ENCODE measurements around the gene LRRC8D.

The LRRC8D gene

DNA sequence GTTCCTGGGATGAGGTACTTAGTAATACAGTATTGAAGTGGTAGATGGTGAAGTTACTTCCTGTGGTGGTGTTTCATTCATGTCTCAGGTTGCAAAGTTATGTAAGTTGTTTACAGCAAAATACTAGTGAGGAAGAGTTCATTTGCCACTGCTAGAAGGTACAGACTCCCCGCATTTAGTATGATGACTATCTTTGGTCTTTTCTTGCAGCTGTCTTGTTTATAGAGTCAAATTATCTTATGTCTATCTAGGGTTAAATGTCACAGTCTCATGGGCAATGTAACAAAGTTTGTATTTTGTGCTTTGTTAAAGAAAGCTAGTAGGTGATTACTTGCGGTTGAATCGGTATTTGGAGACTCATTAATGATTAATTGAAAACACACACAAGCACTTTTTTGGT lies 50.2 kb downstream of the LRRC8D start:
- DNase-seq (ENCODE audit: low read depth) = no peak

DNA sequence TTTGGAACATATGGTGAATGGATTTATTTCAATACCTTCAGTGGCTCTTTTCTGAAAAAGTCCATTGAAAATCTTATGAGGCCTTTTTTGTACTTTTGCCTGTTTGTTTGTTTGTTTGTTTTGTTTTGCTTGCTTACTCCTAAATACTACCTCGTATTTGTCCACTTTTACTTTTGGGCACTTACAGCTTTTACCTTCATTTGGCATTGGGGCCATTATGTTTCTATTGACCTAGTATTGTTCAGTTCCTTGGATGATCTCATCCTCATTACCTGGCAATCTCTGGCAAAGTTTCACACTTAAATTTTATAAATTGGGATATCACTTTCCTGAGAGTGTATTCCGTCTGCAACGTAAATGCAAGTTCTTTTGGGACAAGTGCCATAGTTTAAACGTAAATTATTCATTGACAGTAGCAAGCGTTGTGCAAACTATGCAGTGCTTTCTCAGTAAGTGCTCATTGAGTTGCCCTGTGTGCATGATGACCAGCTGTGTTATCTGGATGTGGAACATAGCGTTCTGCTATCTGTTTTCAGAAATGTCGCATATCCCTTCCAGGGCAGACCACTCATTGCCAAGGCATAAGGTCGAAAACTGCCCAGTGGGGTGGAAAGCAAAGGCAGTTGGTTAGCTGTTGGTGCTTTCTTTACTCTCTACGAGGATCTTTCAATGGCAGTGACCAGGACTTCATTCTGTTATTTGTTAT lies 51.1 kb downstream of the LRRC8D start:
- DNase-seq (ENCODE audit: low read depth) = no peak

DNA sequence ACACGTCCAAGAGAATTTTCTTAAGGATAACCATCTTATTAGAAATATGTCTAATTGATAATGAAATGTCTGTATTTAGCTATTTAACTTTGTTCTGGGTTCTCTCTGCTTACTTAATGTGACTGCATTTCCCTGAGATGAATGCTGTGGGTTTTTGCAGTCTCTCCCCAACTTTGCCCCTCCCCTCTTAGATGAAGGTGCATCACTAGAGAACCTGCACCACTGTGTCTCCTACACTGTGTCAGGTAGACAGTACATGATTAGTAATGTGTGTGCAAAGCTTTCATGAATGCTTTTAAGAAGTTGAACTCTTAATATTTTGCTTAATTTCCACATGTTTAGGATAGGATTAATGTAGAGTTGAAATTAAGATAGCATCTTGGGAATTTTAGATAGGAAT lies 51.7 kb downstream of the LRRC8D start:
- no peak for DNase-seq (ENCODE audit: low read depth)

DNA sequence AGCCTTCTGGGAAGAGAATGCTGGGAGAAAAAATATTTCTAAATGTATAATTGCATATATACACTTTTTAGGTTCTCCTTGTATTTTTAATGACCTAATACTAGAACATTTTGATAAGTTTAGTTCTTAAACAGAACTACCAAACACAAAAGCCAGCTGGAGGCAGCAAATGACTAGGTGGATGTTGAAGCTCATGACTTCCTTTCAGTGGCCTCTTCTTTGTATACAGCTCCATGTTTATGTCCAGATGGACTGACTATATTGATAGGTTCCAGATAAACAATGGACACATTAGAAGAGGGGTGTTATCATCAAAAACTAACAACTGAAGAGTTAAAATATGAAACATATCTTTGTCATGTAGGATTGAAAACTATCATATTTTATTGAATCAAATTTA lies 52.5 kb downstream of the LRRC8D start:
- DNase-seq (ENCODE audit: low read depth) = no peak

DNA sequence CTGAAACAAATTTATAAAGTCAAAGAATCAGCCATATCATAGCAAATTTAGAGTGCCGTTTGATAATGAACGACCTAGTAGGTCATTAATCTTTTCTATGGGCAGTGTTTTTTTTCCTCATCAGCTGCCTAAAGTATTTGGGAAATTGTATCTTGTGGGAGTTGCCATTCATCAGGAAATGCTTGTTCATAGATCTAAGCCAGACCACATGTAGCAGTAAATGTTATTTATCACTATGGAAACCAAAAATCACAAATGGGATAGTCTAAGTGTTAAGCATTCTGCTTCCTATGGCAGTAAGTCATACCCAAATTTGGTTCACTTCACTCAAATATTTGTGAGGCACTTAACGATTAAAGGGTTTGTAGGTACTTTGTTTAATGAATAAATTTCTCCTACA lies 52.9 kb downstream of the LRRC8D start:
- DNase-seq (ENCODE audit: low read depth) = no peak

DNA sequence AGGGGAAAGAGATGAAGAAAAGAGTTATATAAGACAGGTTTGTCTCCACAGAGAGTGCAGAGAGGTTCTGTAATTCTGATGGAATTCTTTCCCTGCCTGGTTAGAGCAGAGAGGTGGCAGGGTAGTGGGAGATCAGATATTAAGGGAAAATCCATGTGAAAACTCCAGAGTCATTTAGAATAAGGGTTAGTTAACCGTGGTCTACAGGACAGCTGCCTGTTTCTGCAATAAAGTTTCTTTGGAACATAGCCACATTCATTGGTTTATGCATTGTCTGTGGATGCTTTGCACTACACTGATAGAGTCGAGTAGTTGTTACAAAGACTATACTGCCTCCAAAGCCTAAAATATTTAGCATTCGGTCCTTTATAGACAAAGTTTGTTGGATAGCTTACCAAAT lies 55.6 kb downstream of the LRRC8D start:
- DNase-seq (ENCODE audit: low read depth) = no peak

DNA sequence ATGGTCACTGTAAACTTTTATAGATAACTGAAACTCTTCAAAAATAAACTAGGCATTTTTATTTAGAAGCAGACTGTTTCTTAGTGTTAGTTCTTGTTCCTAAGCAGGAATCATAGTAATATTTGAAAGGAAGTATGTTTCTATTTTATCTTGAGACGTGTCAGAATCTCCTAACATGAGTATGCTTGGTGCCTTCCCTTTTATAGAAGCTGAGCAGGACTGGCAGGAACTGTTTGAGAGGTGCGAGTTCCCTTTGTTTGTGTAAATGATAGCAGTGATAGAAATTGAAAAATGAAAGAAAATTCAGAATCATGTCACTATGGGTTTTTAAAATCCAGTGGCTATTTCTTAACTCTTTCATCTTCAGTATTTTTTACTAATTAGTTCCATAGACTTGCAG lies 56.9 kb downstream of the LRRC8D start:
- DNase-seq (ENCODE audit: low read depth) = no peak

DNA sequence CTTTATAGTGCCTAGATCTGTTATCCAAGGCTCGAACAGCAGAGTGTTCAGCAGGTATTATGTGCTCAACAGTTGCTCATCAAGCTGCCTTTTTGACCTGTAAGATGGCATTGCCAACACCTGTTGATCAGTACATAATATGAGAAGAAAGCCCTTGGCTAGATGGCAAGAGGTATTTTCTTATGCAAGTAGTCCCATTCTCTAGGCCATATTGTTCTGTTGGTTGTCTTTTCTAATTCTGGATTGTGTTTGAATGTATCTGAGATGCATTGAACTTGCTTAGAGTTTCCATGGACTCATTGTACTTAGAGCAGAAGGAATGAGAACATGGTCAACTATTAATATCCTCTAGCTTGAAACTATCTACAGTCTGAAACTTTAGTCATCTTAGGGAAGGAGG lies 57.4 kb downstream of the LRRC8D start:
- no peak for DNase-seq (ENCODE audit: low read depth)

DNA sequence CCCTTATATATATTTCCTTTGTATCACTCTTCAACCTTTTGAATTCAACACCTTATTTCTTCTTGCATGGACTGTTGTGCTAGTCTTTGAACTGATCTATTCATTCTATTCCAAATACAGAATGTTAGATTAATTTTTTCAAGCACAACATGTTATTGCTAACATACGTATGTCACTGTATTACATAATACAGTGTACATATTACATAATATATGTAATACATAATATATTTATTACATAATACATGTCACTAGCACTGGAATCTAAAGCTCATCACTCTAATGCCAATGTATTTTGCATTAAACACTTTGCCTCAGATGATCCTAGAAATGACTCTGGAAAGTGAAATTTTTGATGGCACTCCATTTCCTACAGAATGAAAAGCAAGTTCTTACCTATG lies 59.8 kb downstream of the LRRC8D start:
- DNase-seq (ENCODE audit: low read depth) = no peak

DNA sequence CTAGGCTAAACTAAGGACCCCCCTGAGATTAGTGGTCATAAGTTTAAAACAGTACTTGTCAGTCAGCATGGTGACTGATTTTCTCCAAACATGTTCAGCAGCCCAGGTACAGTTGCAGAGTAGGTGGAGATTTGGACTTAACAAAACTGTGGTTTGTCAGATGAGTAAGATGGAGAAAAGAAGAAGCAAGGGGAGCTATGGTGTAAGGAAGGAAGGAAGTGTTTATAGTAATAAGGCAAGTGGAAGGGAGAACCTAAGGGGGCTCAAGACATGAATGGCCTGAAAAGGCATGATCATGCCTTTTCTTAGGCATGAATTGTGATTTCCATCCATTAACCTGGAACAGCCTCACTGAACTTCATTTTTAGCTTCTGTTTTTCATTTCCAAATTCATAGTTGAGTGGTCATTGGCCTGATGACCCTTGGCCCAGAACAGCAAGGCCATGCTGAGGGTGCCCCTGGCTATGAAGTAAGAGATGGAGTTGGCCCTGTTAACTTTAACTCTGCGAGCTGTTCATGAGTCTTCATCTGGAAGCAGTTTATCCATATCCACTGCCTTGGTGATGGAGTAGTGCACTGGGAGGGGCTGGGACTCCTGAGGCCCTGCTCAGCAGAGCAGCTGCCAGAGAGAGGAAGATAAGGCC lies 60.7 kb downstream of the LRRC8D start:
- no peak for DNase-seq (ENCODE audit: low read depth)

DNA sequence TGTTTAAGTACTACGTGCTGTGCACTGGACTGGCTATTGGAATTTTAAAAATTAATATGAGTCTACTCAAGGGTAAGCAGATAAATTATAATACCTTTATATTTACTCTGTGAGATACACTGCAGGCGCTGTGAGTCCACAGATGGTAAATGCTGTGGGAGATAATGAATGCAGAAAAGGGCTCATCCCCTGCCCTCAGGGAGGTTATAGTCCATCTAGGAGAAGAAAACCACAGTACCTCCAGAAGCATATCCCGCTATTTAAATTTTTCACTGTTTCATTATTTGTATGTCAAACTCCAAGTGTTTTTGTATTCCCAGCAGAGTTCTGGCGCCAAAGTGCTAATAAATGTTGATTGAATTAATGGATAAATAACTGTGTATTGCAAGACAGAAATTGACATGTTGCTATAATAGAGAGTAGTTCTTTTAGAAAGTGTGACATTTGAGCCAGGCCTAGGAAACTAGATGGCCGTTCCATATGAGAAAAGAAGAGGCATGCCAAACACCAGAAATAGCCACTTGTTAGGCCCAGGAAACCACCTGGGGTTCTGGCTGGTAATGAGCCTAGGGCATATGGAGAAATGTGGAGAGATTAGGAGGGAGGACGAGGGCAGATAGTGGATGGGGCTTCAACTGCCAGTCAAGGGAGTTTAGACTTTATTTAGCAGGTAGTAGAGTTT lies 61.7 kb downstream of the LRRC8D start:
- DNase-seq (ENCODE audit: low read depth) = no peak

DNA sequence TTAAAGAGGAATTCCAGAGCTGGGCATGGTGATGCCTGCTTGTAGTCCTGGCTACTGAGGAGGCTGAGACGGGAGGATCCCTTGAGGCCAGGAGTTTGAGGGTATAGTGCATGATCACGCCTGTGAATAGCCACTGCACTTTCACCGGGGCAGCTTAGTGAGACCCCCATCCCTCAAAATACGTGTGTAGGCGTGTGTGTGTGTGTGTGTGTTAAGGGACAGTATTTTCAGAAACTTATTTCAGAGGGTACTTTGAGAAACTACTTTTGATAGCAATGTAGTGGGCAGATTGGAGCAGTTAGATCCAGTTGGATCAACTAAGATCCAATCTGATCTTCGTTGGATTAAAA lies 62.2 kb downstream of the LRRC8D start:
- DNase-seq (ENCODE audit: low read depth) = no peak

DNA sequence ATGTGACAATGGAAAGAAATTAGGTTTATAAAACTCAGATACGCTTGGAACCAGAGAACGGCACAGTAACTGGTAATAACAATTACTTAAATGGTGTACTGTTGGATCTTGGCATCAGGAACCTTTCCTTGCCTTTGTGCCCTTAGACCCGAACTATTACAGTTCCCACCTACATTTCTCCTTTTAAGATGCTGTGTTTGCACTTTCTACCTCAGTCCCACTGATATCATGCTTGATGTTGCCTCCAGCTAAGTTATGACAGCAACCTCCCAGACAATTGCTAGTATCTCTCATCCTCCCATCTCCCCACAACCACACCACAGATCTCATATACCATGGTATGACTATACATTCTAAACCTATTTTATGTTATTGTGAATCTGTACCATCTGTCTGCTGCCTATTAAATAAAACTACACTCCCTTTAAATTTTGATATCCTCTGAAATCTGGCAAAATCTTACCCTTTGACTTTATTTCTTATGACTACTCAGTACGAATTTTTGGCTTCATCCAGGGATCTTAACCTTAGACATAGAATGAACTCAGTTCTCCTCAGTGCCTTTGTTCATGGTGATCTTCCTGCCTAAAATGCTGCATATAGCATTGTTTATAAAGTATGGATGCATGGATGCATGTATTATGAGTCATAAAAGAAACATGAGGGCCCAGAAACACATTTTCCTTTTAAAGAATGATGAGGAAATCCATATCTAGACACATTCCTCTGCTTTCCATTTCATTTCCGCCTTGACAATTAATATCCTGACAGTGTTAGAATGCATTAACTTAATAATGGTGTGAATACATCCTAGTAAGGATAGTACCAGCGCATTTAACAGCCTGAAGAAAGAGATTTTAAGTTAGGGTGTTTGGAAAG lies 64.1 kb downstream of the LRRC8D start:
- DNase-seq (ENCODE audit: low read depth) = no peak

DNA sequence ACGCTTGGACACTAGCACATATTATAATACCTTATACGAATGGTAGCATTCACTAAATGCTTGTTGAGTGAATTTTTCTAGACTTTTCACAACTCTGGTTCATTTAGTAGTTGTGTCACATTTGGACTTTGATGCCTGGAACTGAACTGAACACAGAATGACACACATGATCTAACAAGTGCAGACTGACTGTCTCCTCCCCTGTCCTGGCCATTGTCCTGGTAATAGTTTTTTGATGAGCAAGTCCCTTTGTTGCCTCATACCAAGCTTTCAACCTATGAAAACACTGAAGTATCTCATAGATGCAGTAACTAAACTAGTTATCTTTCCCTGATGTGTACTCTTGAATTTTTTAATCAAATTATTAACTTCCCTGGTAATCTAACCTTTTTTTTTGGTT lies 66.4 kb downstream of the LRRC8D start:
- no peak for DNase-seq (ENCODE audit: low read depth)

DNA sequence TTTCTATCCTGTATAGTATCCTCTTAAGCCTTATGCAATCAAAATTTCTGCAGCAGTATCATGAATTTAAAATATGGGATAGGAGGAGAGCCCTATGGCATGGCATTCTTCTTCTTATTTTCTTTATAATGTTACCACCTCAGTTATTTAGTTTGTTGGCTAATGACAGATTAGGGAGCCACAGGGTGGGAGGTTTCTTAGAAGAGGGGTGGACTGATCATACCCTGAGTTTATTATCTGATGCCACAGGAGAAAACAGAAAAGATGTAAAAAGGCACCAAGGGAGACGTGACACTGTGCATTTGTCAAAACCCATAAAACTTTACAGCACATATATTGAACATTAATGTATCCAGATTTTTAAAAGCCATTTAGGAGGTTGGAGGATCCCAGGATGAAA lies 66.9 kb downstream of the LRRC8D start:
- DNase-seq (ENCODE audit: low read depth) = no peak

DNA sequence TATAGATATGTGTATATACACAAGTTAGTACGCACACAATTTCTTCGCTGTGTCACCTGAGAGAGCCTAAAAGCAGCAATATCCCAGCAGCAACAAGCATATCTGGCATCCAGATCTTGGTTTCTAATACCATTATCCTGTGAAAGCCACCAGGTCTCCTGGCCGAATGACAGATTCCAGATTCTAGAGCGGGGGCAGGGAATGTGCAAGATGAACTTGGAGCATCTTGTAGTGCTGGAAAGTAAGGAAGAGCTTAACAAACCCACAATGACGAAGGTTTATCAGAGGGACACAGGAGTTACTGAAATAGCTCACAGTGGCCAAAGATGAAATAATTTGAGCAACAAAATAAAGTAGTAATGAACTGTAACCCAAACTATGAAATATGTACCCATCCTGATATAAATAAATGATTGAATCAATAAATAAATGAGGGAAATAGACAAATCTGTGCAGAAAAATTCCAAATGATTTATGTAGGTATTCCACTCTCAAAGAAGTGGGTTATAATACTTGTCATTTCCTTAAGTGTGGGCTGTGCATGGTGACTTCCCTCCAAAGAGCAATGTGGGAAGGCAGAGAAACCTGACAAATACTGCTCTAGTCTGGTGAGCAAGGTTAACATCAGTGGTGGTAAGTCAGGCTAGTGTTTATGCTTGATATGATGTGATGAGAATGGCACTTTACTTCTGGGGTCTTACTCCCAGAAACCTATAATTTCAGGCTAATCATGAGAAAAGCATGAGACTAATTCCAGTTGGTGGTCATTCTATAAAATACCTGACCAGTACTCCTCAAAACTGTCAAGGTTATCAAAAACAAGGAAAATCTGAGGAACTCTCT lies 67.9 kb downstream of the LRRC8D start:
- no peak for DNase-seq (ENCODE audit: low read depth)

DNA sequence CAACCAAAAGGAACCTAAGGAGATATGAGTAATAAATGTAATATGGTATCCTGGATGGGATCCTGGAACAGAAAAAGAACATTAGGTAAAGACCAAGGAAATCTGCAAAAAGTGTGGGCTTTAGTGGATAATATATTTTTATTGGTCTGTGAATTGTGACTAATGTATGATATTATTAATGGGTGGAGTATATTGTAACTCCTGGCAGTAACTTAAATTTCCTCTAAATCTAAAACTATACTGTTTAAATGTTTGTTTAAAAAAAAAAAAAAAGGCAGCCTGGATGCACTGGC lies 68.4 kb downstream of the LRRC8D start:
- DNase-seq (ENCODE audit: low read depth) = no peak

DNA sequence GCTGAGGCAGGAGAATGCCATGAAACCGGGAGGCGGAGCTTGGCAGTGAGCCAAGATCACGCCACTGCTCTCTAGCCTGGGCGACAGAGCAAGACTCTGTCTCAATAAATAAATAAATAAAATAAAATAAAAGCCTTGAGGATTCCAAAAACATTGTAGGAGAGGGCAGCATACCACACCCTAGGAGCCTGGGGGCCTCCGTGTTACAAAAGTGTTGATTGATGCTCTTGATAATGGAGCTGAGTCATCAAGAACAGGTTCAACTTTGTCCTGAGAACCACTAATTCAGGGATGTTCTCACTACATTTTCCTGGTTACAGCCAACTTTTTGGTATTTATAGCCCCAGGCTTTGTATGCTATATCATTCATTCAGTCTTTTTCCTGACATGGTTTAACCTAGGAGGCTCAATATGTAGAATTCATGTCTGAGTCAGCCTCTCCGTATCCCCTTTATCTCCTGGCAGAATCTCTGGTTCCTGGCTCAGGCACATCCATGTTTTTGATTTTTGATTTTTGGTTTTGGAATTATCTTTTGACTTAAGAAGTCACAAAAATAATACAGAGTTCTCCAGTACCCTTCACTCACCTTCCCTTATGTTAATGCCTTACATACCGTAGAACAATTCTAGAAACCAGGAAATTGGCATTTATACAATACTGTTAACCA lies 69.4 kb downstream of the LRRC8D start:
- DNase-seq (ENCODE audit: low read depth) = no peak

DNA sequence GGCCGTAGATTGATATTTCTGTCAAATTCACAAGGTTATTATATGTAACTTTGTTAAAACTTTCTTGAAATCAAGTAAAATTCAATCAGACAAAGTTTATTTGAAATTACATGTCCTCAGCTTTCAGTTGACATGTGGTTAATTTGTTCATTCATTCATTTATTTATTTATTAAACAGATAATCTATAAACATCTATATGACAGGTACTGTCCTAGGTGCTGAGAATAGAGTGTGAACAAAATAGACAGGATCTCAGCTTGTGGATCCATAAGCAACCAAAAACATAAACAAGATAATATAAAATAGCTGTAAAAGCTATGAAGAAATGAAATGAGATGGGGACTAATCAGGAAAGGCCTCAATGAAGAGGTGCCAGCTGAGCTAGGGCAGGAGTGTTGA lies 72.0 kb downstream of the LRRC8D start:
- DNase-seq (ENCODE audit: low read depth) = no peak

DNA sequence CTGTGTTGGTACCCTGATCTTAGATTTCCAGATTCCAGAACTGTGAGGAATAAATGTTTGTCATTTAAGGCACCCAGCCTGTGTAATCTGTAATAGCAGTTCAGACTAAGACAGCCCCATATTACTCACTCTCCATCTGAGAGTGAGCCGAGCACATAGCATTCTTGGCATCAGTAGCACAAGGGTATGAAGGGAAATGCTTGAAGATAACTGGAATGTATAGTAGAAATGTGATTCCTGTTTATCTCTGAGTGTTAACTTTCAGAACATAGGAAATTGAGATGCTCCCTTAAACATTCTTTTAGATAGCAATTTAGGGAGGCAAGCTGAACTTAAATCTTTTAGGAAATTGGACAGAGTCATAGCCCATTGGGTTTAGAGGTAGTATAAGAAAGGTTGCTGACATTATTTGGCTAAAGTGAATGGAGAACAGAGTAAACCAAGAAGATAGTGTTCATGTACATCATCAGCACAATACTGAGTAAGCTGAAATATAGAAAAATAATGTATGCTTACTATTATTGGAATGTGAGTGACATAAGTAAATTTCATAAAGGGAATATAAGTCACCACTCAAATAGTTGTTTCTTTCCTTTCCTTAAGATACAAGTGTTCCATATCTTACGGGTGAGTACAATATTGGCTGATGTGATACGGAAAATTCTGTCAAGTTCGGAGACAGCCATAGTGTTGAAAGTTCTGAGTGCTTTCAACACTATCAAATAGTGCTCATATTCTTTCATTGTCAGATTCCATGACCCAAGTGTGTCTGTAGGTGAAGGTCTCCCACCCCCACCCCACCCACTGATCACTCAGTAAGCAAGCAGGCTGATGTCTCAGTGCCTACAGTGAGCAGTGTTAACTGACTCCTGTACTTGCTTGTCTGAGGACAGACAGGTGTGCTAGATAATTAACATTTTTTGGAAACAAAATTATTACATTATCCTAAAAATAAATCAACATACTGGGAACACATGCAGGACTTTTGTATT lies 73.7 kb downstream of the LRRC8D start:
- DNase-seq (ENCODE audit: low read depth) = no peak
